SKM-1 treated with dmso at 0.1 percent for 144 hours (cell line): ENCODE data around the gene DNAJC6.

ENCODE experiments used
- DNase-seq: peaks from one replicate; lab custom pipeline; 2025; ENCODE audit not compliant: unreplicated experiment; lab: John Stamatoyannopoulos, UW

Gene DNAJC6

GRCh38 chr1:65292861-65293593, 16.3 kb upstream of the DNAJC6 start:
- DNase-seq, result no peak

- no peak for DNase-seq
These were observed 11.6 kb upstream of the DNAJC6 start for GRCh38 chr1:65297706-65298105.

DNA sequence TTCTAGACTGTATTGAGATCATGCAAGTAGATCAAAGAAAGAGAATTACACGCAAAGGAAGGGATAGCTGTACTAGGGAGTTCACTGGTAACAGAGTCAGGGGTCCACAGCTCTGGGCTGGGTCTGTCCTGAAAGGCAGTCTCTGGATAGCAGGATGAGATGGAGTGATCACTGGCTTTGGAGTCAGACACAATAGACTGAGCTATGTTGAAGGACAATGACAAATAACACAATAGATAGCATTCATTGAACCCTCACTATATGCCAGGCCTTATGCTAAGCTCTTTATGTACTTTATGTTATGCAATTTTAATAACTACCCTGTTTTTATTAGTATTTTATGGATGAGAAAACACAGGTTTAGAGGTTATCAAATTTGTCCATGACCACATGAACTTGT, 10.0 kb upstream of the DNAJC6 start:
- no peak for DNase-seq

DNA sequence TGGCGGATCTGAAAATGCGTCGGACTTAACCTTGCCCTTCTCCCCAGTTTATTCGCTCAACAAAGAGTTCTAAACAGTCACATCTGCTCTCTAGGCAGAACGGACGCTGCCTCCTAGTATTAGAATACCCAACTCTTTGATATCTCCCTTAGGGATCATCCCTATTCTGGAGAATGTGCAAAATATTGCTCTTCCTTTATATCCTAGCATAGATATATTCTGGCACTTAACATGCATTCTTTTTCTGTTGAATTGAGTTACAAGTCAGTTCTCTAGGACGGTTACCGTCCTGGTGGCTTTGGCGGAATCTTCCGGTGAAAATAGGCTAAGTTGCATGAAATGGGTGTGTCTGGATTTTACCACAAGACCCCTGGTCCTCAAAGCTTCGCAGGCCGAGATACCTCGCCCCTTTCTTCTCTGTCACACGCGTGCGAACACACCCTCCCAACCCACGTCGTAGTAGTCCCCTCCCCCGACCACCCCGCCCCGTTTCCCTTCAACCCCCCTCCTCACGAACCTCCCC, 501 bp upstream of the DNAJC6 start:
- no peak for DNase-seq

- no peak for DNase-seq
These were observed 790 bp downstream of the DNAJC6 start for GRCh38 chr1:65310078-65310587.

DNA sequence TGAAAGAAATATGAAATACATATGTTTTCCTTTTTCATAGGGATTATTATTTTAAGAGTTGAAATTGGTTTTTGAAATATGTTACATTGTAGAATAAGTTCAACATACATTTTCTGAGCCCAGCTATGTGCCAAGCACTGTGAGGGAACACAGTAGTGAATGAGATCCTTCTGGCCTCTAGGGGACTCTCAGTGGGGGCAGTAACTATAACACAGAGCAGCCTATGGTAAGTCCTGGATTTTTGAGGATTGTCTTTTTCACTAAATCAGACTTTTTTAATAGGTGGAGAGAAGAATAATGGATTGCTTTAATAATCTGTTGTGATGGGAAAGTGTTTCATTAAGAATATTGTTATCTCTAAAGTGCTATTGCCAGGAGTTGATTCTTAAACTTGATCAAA, 2.4 kb downstream of the DNAJC6 start:
- DNase-seq, result no peak

DNA sequence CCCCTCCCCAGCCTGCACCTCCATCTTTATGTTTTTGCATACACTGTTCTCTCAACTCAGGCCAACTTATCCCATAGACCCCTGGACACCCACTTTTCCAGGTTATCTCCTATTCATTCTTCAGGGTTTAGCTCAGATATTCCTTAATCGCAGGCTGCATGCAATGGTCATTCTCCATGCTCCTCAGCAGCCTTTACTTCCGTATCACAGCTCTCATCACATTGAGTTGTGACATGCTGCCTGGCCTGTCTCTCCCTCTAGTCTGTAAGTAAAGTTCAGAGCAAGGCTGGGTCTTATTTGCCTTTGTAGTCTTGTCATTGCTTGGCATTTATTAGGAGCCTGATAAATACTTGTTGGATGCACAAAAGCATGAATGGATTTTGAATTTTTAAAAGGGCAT, 6.9 kb downstream of the DNAJC6 start:
- DNase-seq, result no peak

- DNase-seq, result no peak
These were observed 8.7 kb downstream of the DNAJC6 start for GRCh38 chr1:65317866-65318653.

GRCh38 chr1:65319141-65319540, 9.8 kb downstream of the DNAJC6 start:
- DNase-seq, result no peak

GRCh38 chr1:65319754-65320153, 10.4 kb downstream of the DNAJC6 start:
- DNase-seq, result no peak

- DNase-seq, result no peak
These were observed 12.5 kb downstream of the DNAJC6 start for GRCh38 chr1:65321879-65322278.

GRCh38 chr1:65323246-65323645, 13.9 kb downstream of the DNAJC6 start:
- DNase-seq, result no peak

GRCh38 chr1:65330021-65330420, 20.7 kb downstream of the DNAJC6 start:
- no peak for DNase-seq

- DNase-seq, result no peak
These were observed 21.5 kb downstream of the DNAJC6 start for GRCh38 chr1:65330822-65331221.

GRCh38 chr1:65332821-65333220, 23.5 kb downstream of the DNAJC6 start:
- DNase-seq, result no peak

DNA sequence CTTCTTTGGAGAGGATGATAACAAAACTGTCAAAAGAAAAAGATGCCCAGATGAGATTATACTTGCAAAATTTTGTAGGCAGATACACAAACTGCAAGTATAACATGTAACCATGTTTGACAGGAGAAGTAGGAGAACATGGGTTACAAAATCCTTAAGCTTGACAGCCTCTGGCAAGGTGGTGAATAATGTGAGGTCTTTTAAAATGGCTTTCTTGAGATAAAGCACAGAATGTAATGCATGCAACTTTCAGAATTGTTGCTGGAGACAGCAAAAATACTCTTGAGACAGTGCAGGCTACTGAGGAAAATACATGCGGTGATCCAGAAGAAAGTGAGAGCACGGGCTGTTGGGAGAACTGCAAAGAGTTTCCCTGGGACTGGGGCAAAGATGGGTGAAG, 24.7 kb downstream of the DNAJC6 start:
- no peak for DNase-seq

- DNase-seq, result no peak
These were observed 30.6 kb downstream of the DNAJC6 start for GRCh38 chr1:65339866-65340468.

- DNase-seq, result no peak
These were observed 32.0 kb downstream of the DNAJC6 start for GRCh38 chr1:65341381-65341780.

DNA sequence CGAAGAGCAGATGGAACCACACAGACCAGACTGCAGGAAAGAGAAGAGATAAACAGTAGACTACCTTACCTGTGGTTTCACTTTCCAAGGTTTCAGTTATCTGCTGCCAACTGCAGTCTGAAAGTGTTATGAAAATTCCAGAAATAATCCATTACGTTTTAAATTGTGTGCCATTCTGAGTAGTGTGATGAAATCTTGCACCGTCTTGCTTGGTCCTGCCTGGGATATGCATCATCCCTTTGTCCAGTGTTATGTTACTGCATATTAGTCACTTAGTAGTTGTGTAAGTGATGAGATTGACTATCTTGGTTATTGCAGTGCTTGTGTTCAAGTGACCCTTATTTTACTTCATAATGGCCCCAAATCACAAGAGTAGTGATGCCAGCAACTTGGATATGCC, 33.9 kb downstream of the DNAJC6 start:
- no peak for DNase-seq

DNA sequence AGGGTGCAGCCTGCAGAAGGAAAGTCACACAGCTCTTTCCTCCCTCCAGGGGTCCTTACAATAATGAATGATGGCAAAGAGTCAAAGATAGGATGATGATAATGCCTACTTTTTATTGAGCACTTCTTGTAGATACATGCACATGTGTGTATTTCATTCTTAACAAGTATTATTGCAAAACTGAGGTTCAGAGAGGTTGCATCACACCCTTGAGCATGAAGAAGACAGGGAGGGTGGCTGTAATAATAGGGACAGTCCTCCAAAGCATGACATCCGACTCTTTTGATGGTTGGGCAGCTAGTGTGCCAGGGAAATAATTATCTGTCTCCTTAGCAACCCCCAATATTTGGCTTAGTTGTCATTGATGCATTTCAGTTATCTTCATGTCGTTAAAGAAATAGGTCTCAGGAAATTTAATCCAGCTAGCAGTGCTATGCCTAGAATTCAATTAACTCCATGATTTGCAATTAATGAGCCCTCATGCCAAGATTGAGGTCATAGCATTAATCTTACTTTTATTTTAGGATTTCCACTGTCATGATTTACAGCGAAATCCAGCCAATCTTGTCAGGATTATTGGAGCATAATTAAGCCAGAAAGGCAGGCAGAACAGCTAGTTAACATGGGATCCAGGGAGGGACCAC, 35.0 kb downstream of the DNAJC6 start:
- no peak for DNase-seq

DNA sequence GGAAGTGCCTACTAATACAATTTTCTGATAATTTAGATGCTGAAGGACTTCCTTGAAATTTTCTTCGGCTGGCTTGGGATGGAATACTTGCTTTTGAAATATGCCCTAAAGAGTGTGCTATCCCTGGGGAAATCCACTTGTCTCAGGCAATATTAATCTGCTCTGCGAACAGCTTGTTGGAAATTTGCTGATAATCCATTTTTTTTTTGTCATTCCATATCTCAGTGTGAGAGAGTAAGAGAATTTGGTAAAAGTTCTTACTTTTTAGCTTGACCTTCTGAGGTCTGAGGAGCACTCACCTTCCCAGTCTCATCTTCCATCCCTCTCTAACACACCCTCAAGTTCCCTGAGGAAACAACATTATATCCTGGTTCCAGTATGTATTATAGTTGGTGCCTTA, 36.8 kb downstream of the DNAJC6 start:
- DNase-seq, result no peak
